Natural killer cell (primary cell): ENCODE results near the gene CNTFR. TPM values are rescaled to one million over a fixed set of nuclear protein-coding genes. Genes with fewer than 3 reads are reported as not detected.
A peak's percentile ranks its signal among the peaks of the same experiment; 100 is the strongest.

Experiments
- ATAC-seq, 3 donors: fragments of 150-1000 bp in 2 of 3; fragments of 200-7000 bp in 1 of 3; cut with Tn5 transposase; 1 replicate in 1 of 3; 2 replicates in 2 of 3; pipeline ENCODE4 v1.10.0; 2021; ENCODE audit warnings: mild to moderate bottlenecking in 2 of 3, moderate library complexity in 2 of 3
- DNase-seq, 2 donors: peaks; one replicate each; pipeline versions ENCODE4 v3.0.0 to v3.0.0-alpha.2; 2013 to 2021; ENCODE audit warnings: mixed read lengths in 1 of 2
- H3K27ac ChIP-seq: one replicate; pipeline ENCODE4 v1.5.1; 2013; ENCODE audit warnings: mild to moderate bottlenecking, low read length
- H3K27me3 ChIP-seq: one replicate; pipeline ENCODE4 v1.6.1; 2013; ENCODE audit warnings: low read length; ENCODE audit not compliant: control insufficient read depth, insufficient read depth
- H3K36me3 ChIP-seq: one replicate; pipeline ENCODE4 v1.6.1; 2013; ENCODE audit warnings: low read length; ENCODE audit not compliant: control insufficient read depth, insufficient read depth
- H3K4me1 ChIP-seq: one replicate; pipeline ENCODE4 v1.6.1; 2013; ENCODE audit warnings: low read length; ENCODE audit not compliant: control insufficient read depth, insufficient read depth
- H3K4me3 ChIP-seq: one replicate; pipeline ENCODE4 v1.5.1; 2013; ENCODE audit warnings: low read length
- H3K9me3 ChIP-seq: one replicate; pipeline ENCODE4 v1.6.1; 2013; ENCODE audit warnings: low read length; ENCODE audit not compliant: control insufficient read depth, insufficient read depth
- H3K27ac Mint-ChIP-seq, 2 donors: one replicate each; pipeline ENCODE4 v1.8.0; 2022; ENCODE audit warnings: mild to moderate bottlenecking in 2 of 2, mixed read lengths in 2 of 2, moderate library complexity in 1 of 2
- H3K27me3 Mint-ChIP-seq, 2 donors: one replicate each; pipeline ENCODE4 v1.8.0; 2022; ENCODE audit warnings: low read depth in 2 of 2, mixed read lengths in 2 of 2
- H3K36me3 Mint-ChIP-seq: one replicate; pipeline ENCODE4 v1.8.0; 2022; ENCODE audit warnings: mixed read lengths
- H3K4me1 Mint-ChIP-seq, 2 donors: one replicate each; pipeline ENCODE4 v1.8.0; 2022; ENCODE audit warnings: mixed read lengths in 2 of 2
- H3K4me3 Mint-ChIP-seq: one replicate; pipeline ENCODE4 v1.8.0; 2022; ENCODE audit warnings: mild to moderate bottlenecking, moderate library complexity, mixed read lengths
- H3K9me3 Mint-ChIP-seq, 2 donors: one replicate each; pipeline ENCODE4 v1.8.0; 2022; ENCODE audit warnings: mixed read lengths in 2 of 2
- WGBS: methylation state at CpG from one replicate; pipeline ENCODE4 v1.1.7; 2013; ENCODE audit warnings: missing lambda C conversion rate; ENCODE audit not compliant: insufficient coverage; 5-methylcytosine and 5-hydroxymethylcytosine counted together
- intact Hi-C: fragments of 100-400 bp; cut with micrococcal nuclease; formaldehyde crosslinking; loops from one replicate; pipeline ENCODE4 v1.14.2; 2022
- total RNA-seq, 4 donors: library from RNA; stranded (reverse); fragments of 120-200 nt in 1 of 4; gene quantifications; one replicate each; pipeline versions ENCODE4 v1.2.3 to v1.2.4, GENCODE V29; 2013 to 2022
- TF ChIP-seq, protein P1 (sequence below): fragments of 200-600 bp; IDR thresholded peaks from one replicate; pipeline ENCODE4 v1.8.0; 2022; ENCODE audit warnings: antibody characterized with exemption

CNTFR gene
- total RNA-seq, 3 donors from 2014 or later (not counting 1 experiment from before 2014, with no cell fraction given) = not detected

DNA sequence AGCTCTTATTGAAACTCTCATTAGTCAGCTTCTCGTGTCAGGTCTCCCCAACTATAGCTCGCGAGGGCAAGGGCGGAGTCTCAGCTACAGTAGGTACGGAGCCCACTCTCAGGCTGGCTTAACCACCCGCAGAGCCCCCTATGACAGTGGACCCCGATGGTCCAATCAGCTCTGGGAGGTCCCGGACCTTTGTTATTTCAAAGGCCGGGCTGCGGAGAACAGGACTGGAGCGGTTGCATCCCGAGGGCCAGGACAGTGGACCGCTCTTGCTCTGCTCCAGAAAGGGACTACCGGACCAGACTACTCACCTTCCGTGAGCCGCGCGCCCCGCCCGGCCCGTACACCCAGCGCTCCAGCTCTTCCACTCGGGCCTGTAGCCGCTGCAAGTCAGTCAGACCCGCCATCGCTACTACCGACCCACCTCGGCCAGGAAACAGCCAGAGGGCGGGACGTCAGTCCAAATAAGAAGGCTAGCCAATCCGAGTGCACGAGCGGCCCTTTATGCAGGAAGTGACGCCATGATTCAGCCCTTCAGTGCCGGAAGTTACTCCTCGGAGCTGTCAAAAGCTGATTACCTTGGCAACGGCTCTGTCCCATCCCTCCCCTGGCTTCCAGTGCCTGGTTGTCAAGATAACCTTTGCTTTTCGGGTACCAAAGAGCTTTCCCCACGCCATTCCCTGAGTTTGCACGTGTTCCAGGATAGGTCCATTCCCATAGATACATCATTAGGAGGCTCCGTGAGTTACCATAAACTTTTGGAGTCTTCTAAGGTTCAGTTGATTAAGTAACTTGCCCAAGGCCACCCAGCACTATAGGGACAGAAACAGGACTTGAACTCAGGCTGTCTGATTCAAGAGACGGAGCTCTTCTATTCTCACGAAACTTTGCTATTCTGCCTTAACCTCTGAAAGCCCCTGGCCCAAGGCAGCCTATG, 30.8 kb upstream of the CNTFR start, which contains the start of gene DCTN3:
Gene DCTN3 (minus strand): TSS at position 435 of the 934 bp plus-strand sequence. CDS start 31 bp downstream, at position 404.
- H3K9me3 ChIP-seq = no peaks in the 10 kb centered on the region
- H3K4me1 Mint-ChIP-seq = peaks cover 30 to 37% of the 10 kb centered on the region in 2 donors
- H3K27me3 Mint-ChIP-seq = peaks cover 19 to 26% of the 10 kb centered on the region in 2 donors
- H3K9me3 Mint-ChIP-seq = no peaks in the 10 kb centered on the region
- peak; percentile 85 to 97 for DNase-seq
- H3K36me3 ChIP-seq = peaks cover 24% of the 10 kb centered on the region
- peak within 1 kb of the TSS; percentile 95 for H3K4me3 Mint-ChIP-seq
- H3K4me1 ChIP-seq = peaks cover 30% of the 10 kb centered on the region
- TF ChIP-seq, protein P1, sequence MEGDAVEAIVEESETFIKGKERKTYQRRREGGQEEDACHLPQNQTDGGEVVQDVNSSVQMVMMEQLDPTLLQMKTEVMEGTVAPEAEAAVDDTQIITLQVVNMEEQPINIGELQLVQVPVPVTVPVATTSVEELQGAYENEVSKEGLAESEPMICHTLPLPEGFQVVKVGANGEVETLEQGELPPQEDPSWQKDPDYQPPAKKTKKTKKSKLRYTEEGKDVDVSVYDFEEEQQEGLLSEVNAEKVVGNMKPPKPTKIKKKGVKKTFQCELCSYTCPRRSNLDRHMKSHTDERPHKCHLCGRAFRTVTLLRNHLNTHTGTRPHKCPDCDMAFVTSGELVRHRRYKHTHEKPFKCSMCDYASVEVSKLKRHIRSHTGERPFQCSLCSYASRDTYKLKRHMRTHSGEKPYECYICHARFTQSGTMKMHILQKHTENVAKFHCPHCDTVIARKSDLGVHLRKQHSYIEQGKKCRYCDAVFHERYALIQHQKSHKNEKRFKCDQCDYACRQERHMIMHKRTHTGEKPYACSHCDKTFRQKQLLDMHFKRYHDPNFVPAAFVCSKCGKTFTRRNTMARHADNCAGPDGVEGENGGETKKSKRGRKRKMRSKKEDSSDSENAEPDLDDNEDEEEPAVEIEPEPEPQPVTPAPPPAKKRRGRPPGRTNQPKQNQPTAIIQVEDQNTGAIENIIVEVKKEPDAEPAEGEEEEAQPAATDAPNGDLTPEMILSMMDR = no peak
- intact Hi-C loops = loop anchor here (1.0 kb wide), 2 partner anchors 8 to 14 kb away; partner anchors contain the start of gene RPP25L
- H3K27me3 ChIP-seq = peaks cover 35% of the 10 kb centered on the region
- WGBS = 6% methylated on average over 43 of the region's 43 CpGs
- peaks cover 7% of the 10 kb centered on the region for H3K36me3 Mint-ChIP-seq
- H3K4me3 ChIP-seq = peak within 1 kb of the TSS; percentile 68
- H3K27ac Mint-ChIP-seq = peak within 1 kb of the TSS; percentile 89 to 95
- H3K27ac ChIP-seq = peak within 1 kb of the TSS; percentile 67
- ATAC-seq = peak; percentile 97 to 98 (median 97)

DNA sequence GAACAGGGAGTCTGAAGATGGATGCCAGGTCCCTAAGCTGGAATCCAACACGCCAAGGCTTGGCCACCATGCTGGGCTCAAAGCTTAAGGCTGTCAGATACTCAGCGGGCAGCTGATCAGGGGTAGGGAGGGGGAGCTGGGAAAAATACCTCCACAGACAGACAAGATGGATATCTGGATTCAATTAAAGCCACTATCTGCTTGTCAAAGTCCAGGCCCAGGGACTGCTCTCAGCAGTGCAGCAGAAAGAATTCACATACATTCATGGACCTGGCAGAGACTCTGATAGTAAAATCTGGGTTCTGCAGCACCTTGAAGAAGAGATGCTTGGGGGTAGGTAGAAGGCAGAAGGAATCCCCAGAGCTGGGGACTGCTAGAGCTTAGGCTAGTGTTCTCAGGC, 25.6 kb upstream of the CNTFR start:
- Histone ChIP-seq H3K4me1 (peaks cover 33% of the 10 kb centered on the region), H3K27ac (no peak overlapping the region), H3K36me3 (peaks cover 31% of the 10 kb centered on the region), H3K9me3 (no peaks in the 10 kb centered on the region), H3K4me3 (no peak overlapping the region), H3K27me3 (no peaks in the 10 kb centered on the region)
- intact Hi-C loops = no loop called here
- DNase-seq (no peak), ATAC-seq (no peak)
- no peaks in the 10 kb centered on the region for H3K27me3 Mint-ChIP-seq
- H3K36me3 Mint-ChIP-seq = peaks cover 7% of the 10 kb centered on the region
- WGBS = 100% methylated on average over 2 of the region's 2 CpGs
- TF ChIP-seq, protein P1 = no peak
- H3K4me3 Mint-ChIP-seq = no peak overlapping the region
- peaks cover 41 to 47% of the 10 kb centered on the region in 2 donors for H3K4me1 Mint-ChIP-seq
- no peak overlapping the region for H3K27ac Mint-ChIP-seq
- H3K9me3 Mint-ChIP-seq = no peaks in the 10 kb centered on the region

DNA sequence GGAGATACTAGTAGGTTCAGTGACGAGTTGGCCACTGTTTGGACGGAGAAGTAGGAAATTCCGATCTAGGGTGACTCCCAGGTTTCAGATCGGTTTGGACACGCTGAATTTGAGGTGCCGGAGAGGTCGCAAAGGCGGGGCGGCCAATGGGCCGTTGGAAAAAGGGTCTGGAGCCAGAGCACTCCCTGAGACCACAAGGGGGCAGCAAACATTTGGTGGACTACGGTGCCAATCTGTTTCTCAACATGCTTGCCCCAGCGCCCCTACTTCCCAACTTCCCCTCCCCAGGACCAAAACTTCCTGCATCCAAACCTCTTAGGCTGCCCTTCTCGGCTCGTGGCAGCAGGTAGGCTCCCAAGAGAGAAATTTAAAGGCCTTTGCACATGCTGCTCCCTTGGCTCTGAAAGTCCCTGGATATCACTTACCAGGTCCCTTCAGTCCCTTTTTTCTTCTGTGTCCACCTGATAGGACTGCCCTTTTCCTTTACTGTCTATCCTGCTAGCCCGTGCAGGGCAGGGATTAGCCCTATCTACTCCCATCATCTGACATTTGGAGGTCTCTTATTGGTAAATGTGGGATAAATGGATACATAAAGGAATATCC, 23.4 kb upstream of the CNTFR start:
- 2% methylated on average over 14 of the region's 15 CpGs for WGBS
- peaks cover 24% of the 10 kb centered on the region for H3K4me1 ChIP-seq
- peak overlapping the region; percentile 92 for H3K4me3 Mint-ChIP-seq
- H3K27me3 ChIP-seq = no peaks in the 10 kb centered on the region
- peak overlapping the region; percentile 92 to 96 for H3K27ac Mint-ChIP-seq
- H3K27me3 Mint-ChIP-seq = no peaks in the 10 kb centered on the region
- H3K27ac ChIP-seq = peak overlapping the region; percentile 96
- peaks cover 29 to 36% of the 10 kb centered on the region in 2 donors for H3K4me1 Mint-ChIP-seq
- H3K9me3 ChIP-seq = no peaks in the 10 kb centered on the region
- peaks cover 7% of the 10 kb centered on the region for H3K36me3 Mint-ChIP-seq
- H3K9me3 Mint-ChIP-seq = no peaks in the 10 kb centered on the region
- ATAC-seq = peak; percentile 24 to 44 (median 27)
- TF ChIP-seq, protein P1 = peak; percentile 80
- H3K36me3 ChIP-seq = peaks cover 24% of the 10 kb centered on the region
- intact Hi-C loops = loop anchor here (1.0 to 5.0 kb wide), 4 partner anchors 7 to 154 kb away; partner anchors contain the start of genes DCTN3, DNAI1, FAM219A and GALT
- DNase-seq = peak; percentile 58 to 88
- H3K4me3 ChIP-seq = peak overlapping the region; percentile 72
